Retina (tissue), 1 donor: ENCODE measurements around the gene DLG2.

Source experiments
- DNase-seq: peaks from one replicate; pipeline ENCODE4 v3.0.0-alpha.2; 2016

Gene DLG2

DNA sequence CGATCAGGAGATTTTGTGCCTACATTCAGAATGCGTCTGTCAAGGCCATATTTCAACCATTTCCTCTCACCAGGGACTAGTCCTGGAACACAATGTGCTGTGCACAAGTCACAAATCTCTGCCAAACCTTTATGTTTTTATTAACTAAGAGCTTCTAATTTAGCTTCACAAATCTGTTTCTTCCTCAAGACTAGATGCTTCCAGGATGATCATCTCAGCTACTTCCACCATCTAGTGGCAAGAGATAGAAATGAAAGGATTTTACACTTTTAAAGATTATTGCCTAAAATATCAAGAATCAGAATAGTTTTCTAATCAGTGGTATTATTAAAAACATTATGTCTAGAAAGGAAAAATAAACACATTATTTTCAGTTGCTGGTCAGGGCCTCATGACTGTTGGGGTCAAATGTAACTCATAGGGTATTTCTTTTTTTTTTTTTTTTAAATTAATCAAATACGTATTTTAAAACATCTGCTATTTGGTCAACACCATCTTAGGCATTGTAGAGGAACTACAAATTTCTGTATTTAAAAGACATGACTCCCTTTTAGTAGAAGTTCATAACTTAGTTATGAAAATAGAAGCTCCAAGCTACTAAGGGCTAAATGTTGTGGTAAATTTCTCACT, 1102.6 kb downstream of the DLG2 start:
- DNase-seq, result peak; percentile 21

DNA sequence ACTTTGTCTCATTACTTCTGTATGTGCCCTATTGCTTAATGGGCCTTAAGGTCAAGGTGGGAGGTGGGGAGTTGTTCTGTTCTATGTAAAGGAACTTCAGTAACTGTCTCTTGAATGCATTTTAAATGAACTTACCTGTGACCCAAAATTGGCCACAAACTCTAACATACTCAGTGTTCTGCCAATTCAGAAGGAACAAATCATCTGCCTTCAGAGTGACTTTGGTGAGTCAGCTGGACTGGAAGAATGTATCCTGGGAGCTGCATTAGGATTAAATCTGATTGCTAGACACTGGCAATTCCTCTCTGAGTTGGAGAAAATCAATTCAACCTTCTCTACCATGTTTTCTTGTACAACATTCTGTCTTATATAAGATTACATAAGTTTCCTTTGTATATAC, 1104.8 kb downstream of the DLG2 start:
- DNase-seq, result no peak

DNA sequence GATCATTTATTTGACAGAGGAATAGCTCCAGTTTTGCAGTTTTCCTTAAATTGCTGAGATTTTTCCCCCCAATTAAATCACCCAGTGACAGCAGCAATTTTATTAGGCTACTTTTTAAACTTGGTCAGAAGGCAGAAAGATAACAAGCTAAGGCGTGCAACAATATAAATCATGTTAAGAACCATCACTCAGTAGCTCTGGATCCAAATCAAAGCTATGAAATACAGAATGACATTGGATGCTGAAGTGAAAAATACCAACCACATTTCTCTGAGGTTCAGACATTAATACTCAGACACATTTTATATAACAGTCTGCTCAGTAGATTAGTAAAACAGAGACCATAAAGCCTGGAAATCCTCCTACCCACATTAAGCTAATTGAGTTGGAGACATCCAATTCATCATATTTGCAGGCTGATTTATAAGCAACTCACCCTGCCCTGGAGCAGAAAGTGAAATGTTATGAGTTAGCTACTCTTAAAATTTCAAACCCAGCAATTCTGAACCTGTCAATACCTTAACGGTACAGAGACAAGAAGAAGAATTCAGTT, 1108.4 kb downstream of the DLG2 start:
- no peak for DNase-seq

DNA sequence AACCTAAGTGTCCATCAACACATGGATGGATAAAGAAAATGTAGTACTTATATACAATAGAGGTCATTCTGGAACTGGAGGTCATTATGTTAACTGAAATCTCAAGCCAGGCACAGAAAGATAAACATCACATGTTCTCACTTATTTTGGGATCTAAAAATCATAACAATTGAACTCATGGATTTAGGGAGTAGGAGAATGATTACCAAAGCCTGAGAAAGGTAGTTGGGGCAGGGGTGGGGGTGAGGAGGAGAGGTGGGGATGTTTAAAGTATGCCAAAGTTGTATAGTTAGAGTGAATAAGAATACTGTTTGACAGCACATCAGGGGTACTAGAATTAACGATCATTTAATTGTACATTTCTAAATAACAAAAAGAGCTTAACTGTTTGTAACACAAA, 1112.7 kb downstream of the DLG2 start:
- no peak for DNase-seq

DNA sequence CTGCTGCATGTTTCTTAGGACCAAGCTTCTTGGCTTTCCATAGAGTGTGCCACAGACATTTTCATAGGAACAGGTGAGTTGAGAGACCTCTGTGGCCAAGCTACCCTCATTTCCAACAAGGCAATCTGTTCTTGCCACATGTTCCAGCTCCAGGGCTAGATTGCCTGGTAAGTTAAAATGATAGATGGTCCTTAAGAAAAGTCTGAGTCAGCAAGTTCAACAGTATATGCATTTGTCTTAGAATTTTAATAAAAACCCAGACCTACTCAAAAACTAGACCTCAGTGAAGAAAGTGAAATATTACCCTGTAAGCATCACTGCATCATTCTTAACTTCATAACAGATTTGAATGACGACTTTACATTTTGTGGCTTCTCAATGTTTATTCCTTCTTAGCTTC, 1123.6 kb downstream of the DLG2 start:
- no peak for DNase-seq

DNA sequence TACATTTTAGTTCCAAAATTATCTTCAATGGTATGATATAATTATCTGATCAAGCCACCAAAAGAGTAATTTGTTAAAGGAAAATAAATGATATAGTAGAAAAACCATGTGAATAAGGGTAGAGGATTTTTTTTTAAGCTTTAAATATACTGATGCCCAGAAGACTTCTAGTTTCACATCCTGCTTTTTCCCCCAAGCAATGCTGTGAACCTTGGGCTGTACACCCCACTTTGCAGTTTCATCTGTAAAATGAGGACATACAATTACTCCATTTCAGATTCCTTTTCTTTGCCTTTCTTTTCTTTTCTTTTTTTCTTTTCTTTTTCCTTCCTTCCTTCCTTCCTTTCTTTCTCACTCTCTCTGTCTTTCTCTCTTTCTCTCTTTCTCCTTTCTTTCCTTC, 1125.4 kb downstream of the DLG2 start:
- no peak for DNase-seq

DNA sequence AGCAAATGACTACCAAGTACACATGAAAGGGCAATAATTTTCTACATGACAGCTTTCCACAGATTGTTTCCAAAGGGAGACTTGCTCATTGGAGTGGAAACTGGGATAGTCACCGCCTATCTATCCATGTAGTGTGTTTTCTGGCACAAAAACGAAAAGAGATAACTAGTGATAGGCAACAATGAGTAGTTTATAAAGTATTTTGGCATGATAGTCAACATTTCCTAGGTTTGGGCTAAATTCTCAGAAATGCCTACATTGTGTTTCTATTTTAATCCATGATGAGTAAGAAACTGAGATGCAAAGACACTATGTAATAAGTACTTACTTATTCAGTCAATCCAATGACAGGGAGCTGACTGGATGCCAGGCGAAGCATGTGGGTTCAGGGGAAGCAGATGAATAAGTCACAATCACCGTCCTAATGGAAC, 1129.1 kb downstream of the DLG2 start:
- peak; percentile 47 for DNase-seq

DNA sequence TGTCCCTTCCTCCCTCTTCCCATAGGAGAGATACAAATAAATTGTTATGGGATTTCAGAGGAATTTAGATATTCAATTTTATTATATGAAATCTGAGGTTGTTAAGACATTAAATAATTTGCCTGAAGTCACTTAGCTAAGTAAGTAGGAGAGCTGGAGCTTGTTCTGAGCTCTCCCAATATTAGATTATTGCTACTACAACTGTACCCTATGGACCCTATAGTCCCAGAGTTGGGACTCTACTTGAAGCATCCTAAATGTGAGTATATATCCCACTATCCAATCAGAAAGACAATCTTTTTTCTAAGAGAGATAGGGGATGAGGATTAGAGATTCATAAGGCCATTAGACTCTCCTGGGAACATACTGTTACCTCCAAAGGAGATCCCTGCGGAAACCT, 1130.0 kb downstream of the DLG2 start:
- DNase-seq, result no peak

DNA sequence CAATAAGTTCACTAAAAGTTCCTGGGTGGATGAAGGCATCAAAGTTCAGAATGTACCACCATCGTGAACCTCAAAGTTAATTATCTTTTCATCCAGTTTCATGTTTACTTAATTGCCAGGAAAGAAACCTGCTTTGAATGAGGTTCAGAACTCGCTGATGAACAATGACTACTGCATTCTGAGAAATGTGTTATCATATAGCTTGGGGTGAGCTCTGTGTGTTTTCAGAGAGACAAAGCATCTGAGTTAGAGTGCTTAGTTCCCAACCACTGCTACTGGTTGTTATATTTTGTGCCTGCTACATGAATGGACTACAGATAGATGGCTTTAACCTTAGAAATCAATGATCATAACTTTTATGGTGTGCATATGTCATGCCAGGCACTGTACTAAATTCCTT, 1131.0 kb downstream of the DLG2 start:
- no peak for DNase-seq

DNA sequence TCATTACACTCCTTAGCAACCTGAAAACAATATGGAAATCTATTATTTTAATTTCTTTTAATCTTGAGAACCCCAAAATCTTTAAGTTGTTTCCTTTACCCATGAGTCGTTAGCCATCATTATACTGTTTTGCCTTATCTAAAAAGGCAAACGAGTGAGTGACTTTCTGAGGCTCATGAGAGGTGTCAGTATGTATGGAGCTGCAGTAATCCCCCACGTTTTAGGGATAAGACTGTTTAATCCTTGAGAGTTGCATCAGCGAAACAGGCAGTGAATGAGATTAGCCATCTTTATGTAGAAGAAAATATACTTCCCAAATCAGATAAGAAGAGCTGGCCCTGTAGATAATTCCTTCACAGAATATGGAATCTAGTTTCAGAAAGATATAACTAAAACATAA, 1147.0 kb downstream of the DLG2 start:
- no peak for DNase-seq

DNA sequence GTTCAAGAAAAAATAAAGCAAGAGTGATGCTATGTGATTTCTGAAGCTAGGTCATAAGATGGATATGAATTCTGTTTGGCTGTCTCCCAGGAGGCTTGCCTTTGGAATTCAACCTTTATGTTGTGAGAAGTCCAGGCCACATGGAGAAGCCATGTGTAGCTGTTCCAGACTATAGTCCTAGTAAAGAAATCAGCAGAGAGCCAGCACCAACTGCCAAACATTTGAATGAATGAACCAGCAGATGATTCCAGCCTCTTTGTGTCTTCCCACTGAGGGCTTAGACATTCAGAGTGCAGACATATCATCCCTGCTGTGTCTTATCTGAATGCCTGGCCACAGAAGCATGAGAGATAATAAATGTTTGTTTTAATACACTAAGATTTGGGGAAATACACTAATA, 1150.6 kb downstream of the DLG2 start:
- DNase-seq, result no peak

DNA sequence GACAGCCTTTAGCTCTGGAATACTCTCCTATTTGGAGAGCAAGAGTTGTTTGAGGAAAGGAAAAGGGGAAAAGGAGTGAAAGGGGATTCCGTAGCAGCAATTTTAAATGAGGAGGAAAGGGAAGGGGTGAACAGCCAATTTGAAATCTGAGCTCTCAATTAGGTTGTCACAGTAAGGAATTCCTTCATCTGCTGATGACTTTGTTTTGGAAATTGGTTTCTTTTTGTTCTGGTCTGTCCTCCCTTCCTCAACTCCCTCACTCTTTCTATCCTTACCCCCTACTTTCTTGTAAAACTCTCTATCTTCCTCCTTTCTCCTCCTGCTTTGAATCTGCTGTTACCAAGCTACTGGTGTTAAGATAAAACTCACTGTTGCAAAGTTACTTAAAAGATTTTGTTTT, 1155.6 kb downstream of the DLG2 start:
- DNase-seq, result no peak

DNA sequence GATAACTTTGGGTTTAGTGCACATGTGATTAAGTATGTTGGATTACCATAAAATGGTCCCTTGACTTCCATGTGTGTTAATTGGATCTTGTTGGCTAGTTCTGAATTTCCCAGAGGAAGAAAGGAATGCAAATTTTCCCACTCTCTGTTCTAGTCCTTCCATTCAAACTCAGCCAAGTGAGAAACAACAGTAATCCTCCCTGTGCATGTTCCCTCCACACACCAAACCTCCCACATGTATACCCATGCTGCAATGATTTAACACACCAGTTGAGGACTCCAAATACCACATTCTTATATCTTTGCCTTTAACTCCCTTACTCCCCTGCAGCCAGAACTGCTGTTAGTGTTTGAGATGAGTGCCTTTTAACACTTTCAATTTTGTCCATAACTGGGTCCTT, 1158.9 kb downstream of the DLG2 start:
- no peak for DNase-seq

DNA sequence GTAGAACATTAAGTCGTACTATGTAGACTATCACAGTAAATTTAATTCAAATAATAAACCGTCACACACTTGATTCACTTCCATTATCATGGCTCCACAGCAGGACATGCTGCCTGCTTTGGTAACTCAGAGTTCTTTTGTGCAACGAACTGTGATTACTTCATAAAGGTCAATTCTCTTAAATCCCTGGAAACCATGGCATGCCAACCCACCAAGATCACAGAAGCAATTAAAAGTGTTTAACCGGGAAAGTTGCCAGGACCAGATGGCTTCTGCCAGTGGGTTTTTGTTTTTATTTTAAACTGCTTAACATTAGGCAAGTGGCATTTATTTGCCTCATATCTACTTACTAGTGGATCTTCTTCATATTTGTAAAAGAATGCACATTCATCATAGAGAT, 1162.1 kb downstream of the DLG2 start:
- DNase-seq, result peak; percentile 28

DNA sequence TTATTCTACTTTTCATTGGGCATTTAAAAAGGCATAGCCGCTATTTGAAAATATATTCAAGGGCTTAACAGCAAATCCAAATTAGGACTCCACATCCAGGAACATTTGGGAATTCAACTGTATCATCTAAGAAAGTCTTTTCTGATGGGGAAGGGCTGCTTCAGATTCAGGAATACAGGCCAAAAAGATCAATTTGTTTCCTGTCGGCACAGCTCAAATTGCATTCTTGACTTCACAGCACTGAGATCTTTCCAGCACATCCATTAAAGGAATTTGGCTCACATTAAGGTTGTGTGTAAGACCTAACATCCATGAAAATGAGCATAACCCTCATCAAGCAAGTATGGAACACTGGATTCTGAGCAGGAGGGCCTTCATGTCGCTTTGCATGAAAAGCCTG, 1171.5 kb downstream of the DLG2 start:
- DNase-seq, result no peak

DNA sequence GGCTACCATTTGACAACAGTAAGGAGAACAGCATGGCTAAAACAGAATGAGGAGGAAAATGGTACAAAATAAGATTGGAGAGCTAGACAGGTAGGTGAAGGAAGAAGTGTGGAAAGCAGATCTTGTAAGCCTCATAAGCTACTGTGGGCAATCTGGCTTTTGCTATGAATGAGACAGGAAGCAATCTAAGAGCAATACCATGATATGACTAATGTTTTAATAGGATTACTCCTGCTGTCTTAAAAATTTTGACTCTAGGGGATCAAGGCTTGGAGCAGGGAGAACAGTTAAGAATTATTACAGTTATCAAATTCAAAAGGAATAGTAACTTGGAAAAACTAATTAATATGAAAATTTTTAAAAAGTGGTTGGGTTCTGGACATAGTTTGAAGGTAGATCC, 1174.9 kb downstream of the DLG2 start:
- DNase-seq, result no peak

DNA sequence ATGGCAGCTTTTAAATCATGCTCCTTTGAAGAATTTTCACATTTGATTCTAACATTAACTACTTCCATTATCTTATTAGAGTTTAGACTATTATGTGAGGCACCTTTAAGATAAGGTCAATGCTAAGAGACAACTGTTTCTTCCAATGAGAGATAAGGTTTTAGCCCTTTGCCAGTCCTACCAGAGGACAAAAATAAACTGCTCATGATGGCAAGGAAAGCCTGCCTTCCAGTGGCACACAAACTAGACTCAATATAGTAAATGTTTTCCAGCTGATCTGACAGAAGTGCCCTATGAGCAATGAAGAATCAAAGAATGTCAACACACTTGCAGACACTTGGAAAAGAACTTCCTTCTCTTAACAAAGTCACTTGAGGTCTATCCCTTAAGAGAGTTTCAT, 1188.6 kb downstream of the DLG2 start:
- DNase-seq, result no peak

DNA sequence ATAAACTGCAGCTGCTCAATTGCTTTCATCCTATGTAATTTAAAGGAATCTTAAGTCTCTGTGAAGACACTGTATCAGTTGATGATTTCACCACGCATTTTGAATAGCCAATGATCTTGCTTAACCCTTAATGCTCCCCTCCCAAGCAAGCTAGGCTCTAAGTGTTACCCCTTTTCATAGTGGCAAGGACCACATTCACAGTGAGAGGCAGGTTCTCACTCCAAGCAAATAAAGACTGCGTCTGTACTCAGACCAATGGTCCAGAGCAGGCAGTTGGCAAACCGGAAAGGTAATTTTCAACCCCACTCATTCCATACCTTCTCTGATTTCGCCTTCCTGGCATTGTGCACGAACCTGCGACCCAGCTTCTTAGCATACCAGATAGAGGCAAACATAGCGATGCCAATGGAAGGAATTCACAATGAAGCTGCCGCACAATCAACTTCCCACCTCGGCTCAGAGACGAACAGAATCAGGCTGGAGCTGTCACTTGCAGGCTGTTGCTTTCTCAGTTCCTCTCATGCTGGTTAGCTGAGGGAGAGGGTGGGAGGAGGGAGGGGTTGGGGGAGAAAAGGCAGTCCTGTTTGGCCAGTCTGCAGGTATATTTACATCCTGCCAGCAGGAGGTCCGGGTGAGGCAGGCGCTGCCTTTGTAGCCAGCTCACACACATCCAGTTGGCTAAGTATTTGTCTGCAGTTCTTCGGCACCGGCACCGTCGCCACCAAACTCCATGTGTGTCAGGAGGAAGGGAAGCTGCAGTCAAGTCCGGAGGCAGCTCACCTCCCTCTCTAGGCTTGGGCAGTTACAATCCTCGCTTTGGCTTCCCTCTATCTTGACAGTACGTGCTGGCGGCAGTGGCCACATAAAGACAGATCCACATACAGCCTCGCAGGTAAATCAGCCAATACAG, 1189.8 kb downstream of the DLG2 start:
- DNase-seq, result peak; percentile 61

DNA sequence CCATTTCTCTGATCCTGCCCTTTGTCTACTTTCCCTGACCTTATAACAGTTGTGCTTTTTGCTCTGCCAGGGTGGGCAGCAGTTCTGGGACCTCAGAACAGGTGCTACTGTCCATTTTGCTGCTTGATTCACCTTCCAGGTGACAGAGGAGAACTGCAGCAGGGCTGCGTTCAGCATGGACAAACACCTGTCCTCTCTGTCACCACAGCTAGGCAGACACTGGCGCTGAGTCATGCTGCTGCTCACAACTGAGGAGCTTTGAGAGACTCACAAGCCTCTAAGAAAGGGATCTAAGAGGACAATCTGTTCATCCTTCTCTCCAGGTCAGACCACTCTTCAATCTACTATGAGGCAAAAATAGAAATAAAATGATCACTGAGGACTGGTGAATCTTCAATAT, 1196.5 kb downstream of the DLG2 start:
- no peak for DNase-seq

DNA sequence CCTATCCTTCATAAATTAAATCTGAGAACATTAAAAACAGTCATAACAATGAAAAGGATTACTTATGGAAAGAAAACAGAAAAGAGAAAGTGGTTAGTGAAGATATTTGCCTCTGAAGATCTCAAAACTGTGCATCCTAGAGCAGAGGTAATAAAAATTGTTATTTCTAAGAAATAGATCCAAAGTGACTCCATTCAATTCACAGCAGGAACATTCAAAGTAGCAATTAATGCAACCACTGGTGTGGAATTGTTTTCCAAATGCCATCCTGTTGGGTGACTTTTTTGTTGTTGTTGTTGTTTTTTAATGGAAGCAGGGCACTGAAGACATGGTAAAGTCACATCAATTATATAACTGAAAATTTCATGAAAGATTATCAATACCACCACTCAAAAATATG, 1201.5 kb downstream of the DLG2 start:
- no peak for DNase-seq

DNA sequence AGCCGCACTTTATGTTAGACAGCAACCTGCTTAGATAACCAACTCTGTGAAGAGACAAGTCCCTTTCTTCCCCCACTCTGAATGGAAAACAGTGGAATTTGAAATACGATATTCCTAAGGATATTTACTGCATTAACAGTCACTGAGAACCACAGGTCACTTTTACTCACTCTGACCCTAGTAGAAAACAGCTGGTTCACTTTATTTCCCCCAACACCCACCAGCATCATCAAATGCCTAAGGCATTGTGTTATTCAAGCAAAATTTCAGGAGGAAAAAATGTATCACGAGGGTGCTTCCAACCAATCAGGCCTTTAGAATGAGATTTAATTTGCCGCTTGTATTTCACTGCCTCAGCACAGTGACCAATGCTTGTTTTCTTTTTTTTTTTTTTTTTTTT, 1206.9 kb downstream of the DLG2 start:
- DNase-seq, result no peak

DNA sequence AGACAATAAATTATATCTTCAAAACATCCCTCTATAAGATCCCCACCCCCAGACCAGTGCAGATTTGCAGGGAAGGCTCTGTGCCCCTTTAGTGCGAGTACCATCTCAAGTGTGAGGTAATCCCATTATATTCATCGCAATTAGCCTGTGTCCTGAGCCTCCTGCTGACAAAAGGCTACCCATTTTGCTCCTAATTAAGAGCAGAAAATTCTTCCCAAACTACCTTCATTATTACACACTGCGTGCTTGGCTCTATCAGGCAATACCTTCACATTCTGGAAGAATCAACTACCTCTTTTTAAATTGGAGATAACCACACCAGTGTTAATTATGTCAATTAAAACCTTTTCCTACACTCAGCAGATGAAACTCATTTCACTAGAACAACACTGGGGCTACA, 1207.5 kb downstream of the DLG2 start:
- peak; percentile 71 for DNase-seq

DNA sequence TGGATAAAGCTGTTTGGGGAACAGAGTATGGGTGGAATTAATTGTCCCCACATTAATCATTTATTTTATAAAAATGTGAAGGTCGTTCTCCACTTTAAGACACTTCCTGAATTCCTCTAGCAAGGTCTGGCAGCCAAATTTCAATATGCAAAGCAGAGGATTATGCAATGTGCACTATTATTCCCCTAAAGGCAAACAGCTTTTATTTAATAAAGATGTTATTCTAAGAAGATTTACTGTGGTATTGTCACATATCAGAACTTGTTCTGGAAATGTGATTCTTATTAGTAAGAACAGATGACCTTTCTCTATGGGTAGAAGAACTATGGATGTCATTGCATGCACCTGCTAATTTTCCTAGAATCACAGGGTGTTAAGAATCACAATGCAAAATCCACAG, 1212.2 kb downstream of the DLG2 start:
- no peak for DNase-seq

DNA sequence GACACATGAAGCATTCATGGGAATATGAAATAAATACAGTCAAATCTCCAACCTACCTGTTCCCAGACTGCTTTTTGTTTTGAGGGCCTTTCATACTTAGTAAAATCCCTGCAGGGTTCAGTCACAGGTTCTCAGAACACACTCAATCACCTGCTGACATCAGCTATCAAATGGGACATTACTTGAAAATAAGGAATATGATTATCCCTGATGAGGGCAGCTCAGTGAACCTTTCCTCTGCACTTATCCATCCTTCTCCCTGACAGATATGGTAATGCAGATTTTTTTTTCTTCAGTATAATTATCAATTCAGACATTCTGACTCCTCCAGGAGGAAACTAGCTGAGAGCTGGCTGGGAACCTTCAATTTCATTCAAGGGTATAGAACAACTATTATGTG, 1213.6 kb downstream of the DLG2 start:
- DNase-seq, result no peak
